Osteoblast (primary cell): ENCODE measurements around the gene PTCH2. TPM values are rescaled to one million over a fixed set of nuclear protein-coding genes. Genes with fewer than 3 reads are reported as not detected.
"Not testable (repeated sequence)": the region's sequence is repeated elsewhere in the genome, so short reads cannot be mapped to it uniquely, and the experiment has no call there.

Experiments used
- DNase-seq: peaks from one replicate; pipeline ENCODE4 v3.0.0; 2011; ENCODE audit warnings: low spot score, mixed read lengths; ENCODE audit not compliant: insufficient read length; ENCODE audit errors: missing footprints
- H2AFZ ChIP-seq: 2 replicates; pipeline ENCODE4 v1.6.0; 2011; ENCODE audit warnings: mild to moderate bottlenecking, low read length
- H3K27ac ChIP-seq: 2 replicates; pipeline ENCODE4 v1.5.1; 2011; ENCODE audit warnings: mild to moderate bottlenecking, low read depth, low read length, moderate library complexity
- H3K27me3 ChIP-seq: 2 replicates; pipeline ENCODE4 v1.6.0; 2012; ENCODE audit warnings: mild to moderate bottlenecking, control low read depth, inconsistent platforms, low read length, moderate library complexity; ENCODE audit not compliant: insufficient read depth
- H3K36me3 ChIP-seq: 2 replicates; pipeline ENCODE4 v1.5.1; 2011; ENCODE audit warnings: mild to moderate bottlenecking, low read length, control low read depth, moderate library complexity; ENCODE audit not compliant: insufficient read depth
- H3K4me1 ChIP-seq: 2 replicates; pipeline ENCODE4 v1.5.1; 2011; ENCODE audit warnings: mild to moderate bottlenecking, low read length, control low read depth, moderate library complexity; ENCODE audit not compliant: insufficient read depth
- H3K4me2 ChIP-seq: 2 replicates; pipeline ENCODE4 v1.6.0; 2011; ENCODE audit warnings: mild to moderate bottlenecking, low read length; ENCODE audit not compliant: insufficient read depth
- H3K4me3 ChIP-seq: fragments of 200-600 bp; sonication (generic); 3 replicates; pipeline ENCODE4 v1.5.1; 2012; ENCODE audit warnings: mild to moderate bottlenecking, low read length, inconsistent platforms; ENCODE audit not compliant: insufficient read depth
- H3K79me2 ChIP-seq: 2 replicates; pipeline ENCODE4 v1.6.0; 2012; ENCODE audit warnings: mild to moderate bottlenecking, low read length, control low read depth, inconsistent platforms; ENCODE audit not compliant: insufficient read depth
- H3K9me3 ChIP-seq: 2 replicates; pipeline ENCODE4 v1.5.1; 2011; ENCODE audit warnings: low read depth, low read length, control low read depth
- H4K20me1 ChIP-seq: 2 replicates; pipeline ENCODE4 v1.6.0; 2012; ENCODE audit warnings: mild to moderate bottlenecking, low read length, control low read depth; ENCODE audit not compliant: insufficient read depth
- CTCF ChIP-seq: IDR thresholded peaks from 2 replicates; pipeline ENCODE4 v1.5.1; 2011; ENCODE audit warnings: mild to moderate bottlenecking, low read depth, low read length, moderate library complexity; ENCODE audit errors: extremely low read depth
- total RNA-seq: library from RNA; depleted of rRNA; stranded (reverse); fragments of >200 nt; gene quantifications from 2 replicates; pipeline ENCODE4 v1.2.3, GENCODE V29; 2012

Gene PTCH2
- total RNA-seq, 1 donor, result 0.36 TPM

DNA sequence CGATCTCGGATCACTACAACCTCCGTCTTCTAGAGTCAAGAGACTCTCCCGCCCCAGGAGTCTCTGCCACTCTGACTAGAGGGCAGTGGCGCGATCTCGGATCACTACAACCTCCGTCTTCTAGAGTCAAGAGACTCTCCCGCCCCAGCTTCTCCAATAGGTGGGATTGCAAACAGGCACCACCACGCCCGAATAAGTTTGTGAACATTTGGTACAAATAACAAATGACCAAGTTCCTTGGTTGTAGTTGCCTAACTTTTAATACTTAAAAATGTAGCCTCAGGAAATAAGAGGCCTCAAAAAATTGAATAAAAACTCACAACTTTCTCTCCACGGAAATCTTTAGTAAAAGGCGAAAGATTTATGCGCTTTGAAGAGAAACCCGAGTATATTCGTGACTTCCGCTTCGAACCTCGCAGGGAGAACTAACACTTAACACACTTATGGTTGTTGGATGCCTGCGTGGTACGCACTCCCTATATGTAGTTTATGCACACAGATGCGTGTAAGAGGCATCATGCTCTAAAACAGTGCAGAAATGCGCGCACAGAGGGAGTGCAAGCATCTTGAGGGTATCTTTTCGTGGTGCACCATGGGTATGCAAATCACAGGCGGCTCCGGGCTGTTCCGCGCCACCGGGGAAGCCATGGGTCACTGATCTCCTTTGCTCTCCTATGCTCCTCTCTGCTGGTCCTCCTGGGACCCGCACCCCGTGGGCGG is 23.3 kb downstream of the PTCH2 start:
- no peaks in the 10 kb centered on the region for H3K9me3 ChIP-seq
- TF ChIP-seq CTCF, result no peak
- peak overlapping the region; percentile 99 for H3K27ac ChIP-seq
- peaks cover 19% of the 10 kb centered on the region for H3K4me1 ChIP-seq
- H3K36me3 ChIP-seq, result peaks cover 13% of the 10 kb centered on the region
- peak overlapping the region; percentile 69 for H3K4me3 ChIP-seq
- H4K20me1 ChIP-seq, result no peaks in the 10 kb centered on the region
- H2AFZ ChIP-seq, result peak overlapping the region; percentile 88
- no peaks in the 10 kb centered on the region for H3K79me2 ChIP-seq
- H3K4me2 ChIP-seq, result peak overlapping the region; percentile 97
- H3K27me3 ChIP-seq, result no peaks in the 10 kb centered on the region
- DNase-seq, result peak; percentile 98

- H3K9me3 ChIP-seq, result no peaks in the 10 kb centered on the region
- peaks cover 15% of the 10 kb centered on the region for H3K36me3 ChIP-seq
- H3K4me2 ChIP-seq, result peak overlapping the region; percentile 97
- no peaks in the 10 kb centered on the region for H4K20me1 ChIP-seq
- peak; percentile 12 for TF ChIP-seq CTCF
- peak overlapping the region; percentile 50 for H3K27ac ChIP-seq
- DNase-seq, result peak; percentile 87
- no peaks in the 10 kb centered on the region for H3K79me2 ChIP-seq
- peaks cover 20% of the 10 kb centered on the region for H3K4me1 ChIP-seq
- H3K27me3 ChIP-seq, result no peaks in the 10 kb centered on the region
- peak overlapping the region; percentile 60 for H3K4me3 ChIP-seq
- H2AFZ ChIP-seq, result no peak overlapping the region
Measured at GRCh38 chr1:44819196-44819607, 23.9 kb downstream of the PTCH2 start.

- TF ChIP-seq CTCF, result no peak
- Histone ChIP-seq H2AFZ (no peak overlapping the region), H3K9me3 (no peaks in the 10 kb centered on the region), H3K4me3 (no peak overlapping the region), H3K79me2 (no peaks in the 10 kb centered on the region), H3K27ac (no peak overlapping the region), H3K36me3 (peaks cover 16% of the 10 kb centered on the region), H4K20me1 (no peaks in the 10 kb centered on the region), H3K4me1 (peaks cover 29% of the 10 kb centered on the region), H3K4me2 (no peak overlapping the region), H3K27me3 (no peaks in the 10 kb centered on the region)
- no peak for DNase-seq
Measured at GRCh38 chr1:44817771-44818495, 25.1 kb downstream of the PTCH2 start.

DNA sequence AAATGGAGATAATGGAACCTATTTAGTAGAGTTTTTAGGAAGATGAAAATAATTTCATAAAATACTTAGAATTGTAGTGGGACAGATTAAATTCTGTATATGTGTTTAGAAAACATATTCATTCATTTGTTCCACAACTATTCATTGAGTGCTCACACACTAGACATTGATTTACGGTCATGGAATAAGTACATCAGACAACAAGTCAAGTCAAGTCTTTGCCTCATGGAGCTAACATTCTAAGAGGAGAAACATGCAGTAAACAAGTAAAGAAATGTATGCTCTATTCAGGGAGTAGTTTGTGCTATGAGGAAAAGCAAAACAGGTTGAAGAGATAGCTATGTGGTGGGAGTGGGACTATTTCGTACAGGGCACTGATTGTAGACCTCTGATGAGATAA is 25.7 kb downstream of the PTCH2 start:
- TF ChIP-seq CTCF, result no peak
- DNase-seq, result peak; percentile 50

DNA sequence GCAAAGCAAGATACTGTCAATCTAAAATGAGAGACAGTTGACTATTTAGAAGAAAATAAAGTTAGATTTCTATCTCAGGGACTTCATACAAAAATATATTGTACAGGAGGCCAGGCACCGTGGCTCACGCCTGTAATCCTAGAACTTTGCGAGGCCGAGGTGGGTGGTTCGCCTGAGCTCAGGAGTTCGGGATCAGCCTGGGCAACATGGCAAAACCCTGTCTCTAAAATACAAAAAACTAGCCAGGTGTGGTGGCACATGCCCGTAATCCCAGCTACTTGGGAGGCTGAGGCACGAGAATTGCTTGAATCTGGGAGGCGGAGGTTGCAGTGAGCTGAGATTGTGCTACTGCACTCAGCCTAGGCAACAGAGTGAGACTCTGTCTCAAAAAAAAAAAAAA is 27.1 kb downstream of the PTCH2 start:
- peaks cover 42% of the 10 kb centered on the region for H3K4me1 ChIP-seq
- not testable (repeated sequence) for H4K20me1 ChIP-seq, H3K27me3 ChIP-seq, H3K79me2 ChIP-seq, H2AFZ ChIP-seq, H3K9me3 ChIP-seq, DNase-seq, H3K4me3 ChIP-seq, H3K4me2 ChIP-seq
- peaks cover 19% of the 10 kb centered on the region for H3K36me3 ChIP-seq
- peak overlapping the region; percentile 17 for H3K27ac ChIP-seq

More for the DNA sequence above, 25.7 kb downstream of the PTCH2 start:
- H3K79me2 ChIP-seq, result no peaks in the 10 kb centered on the region
- H3K27ac ChIP-seq, result no peak overlapping the region
- no peaks in the 10 kb centered on the region for H3K27me3 ChIP-seq
- H3K36me3 ChIP-seq, result peaks cover 19% of the 10 kb centered on the region
- no peak overlapping the region for H3K4me3 ChIP-seq
- H3K4me2 ChIP-seq, result no peak overlapping the region
- H2AFZ ChIP-seq, result no peak overlapping the region
- H4K20me1 ChIP-seq, result no peaks in the 10 kb centered on the region
- H3K4me1 ChIP-seq, result peaks cover 29% of the 10 kb centered on the region
- no peaks in the 10 kb centered on the region for H3K9me3 ChIP-seq
